K562 (cell line): ENCODE measurements around the gene LONRF2. TPM values are rescaled to one million over a fixed set of nuclear protein-coding genes. Genes with fewer than 3 reads are reported as not detected.
A peak's percentile ranks its signal among the peaks of the same experiment; 100 is the strongest.

ENCODE experiments used
- CTBP1 ChIP-seq: fragments of 450-650 bp; IDR thresholded peaks from 2 replicates; pipeline ENCODE4 v1.6.1; 2016; ENCODE audit warnings: borderline replicate concordance
- EP300 ChIP-seq: IDR thresholded peaks from 2 replicates; pipeline ENCODE4 v1.6.1; 2012; ENCODE audit warnings: low read length, improper control_type of control experiment
- HEY1 ChIP-seq: fragments of 250-450 bp; sonication (Bioruptor Pico); IDR thresholded peaks from 2 replicates; pipeline ENCODE4 v1.5.0; 2020; ENCODE audit warnings: mild to moderate bottlenecking, moderate library complexity, borderline replicate concordance
- HMG20B ChIP-seq: fragments of 250-450 bp; sonication (Bioruptor Pico); IDR thresholded peaks from 2 replicates; pipeline ENCODE4 v1.5.0; 2021; ENCODE audit warnings: mild to moderate bottlenecking
- PRPF4 ChIP-seq: fragments of 200-400 bp; formaldehyde crosslinking; IDR thresholded peaks from one replicate; pipeline ENCODE4 v1.6.1; 2017; ENCODE audit warnings: low read length, low read depth, mild to moderate bottlenecking; ENCODE audit not compliant: insufficient read depth, poor library complexity, severe bottlenecking
- RBM34 ChIP-seq: fragments of 200-400 bp; formaldehyde crosslinking; IDR thresholded peaks from 2 replicates; pipeline ENCODE4 v1.6.1; 2018; ENCODE audit warnings: low read length, borderline replicate concordance; ENCODE audit not compliant: insufficient read depth
- SIN3B ChIP-seq: fragments of 450-650 bp; IDR thresholded peaks from 2 replicates; pipeline ENCODE4 v1.6.1; 2017; ENCODE audit warnings: low read depth, mild to moderate bottlenecking, moderate library complexity
- TRIM24 ChIP-seq, 2 experiments: fragments of 450-650 bp; IDR thresholded peaks; 2 replicates each; pipeline ENCODE4 v1.6.1; 2016
- YY1 ChIP-seq, 3 experiments: IDR thresholded peaks; 2 replicates each; pipeline ENCODE4 v1.6.1; 2011; ENCODE audit warnings: low read length in 2 of 3, mild to moderate bottlenecking in 2 of 3, moderate library complexity in 2 of 3, borderline replicate concordance in 1 of 3, control low read depth in 1 of 3, low read depth in 1 of 3; ENCODE audit not compliant: insufficient read depth in 3 of 3, insufficient replicate concordance in 2 of 3, control insufficient read depth in 1 of 3, insufficient read length in 1 of 3; ENCODE audit errors: extremely low read depth in 1 of 3
- ZC3H8 ChIP-seq: fragments of 450-650 bp; IDR thresholded peaks from 2 replicates; pipeline ENCODE4 v1.6.1; 2017
- ZKSCAN1 ChIP-seq: fragments of 150-350 bp; IDR thresholded peaks from 2 replicates; pipeline ENCODE4 v1.6.1; 2016; ENCODE audit warnings: low read depth, low read length
- ZNF133 ChIP-seq: fragments of 250-450 bp; sonication (Bioruptor Pico); IDR thresholded peaks from 2 replicates; pipeline ENCODE4 v1.4.0; 2020; ENCODE audit warnings: mild to moderate bottlenecking
- ZNF24 ChIP-seq: fragments of 450-650 bp; IDR thresholded peaks from 2 replicates; pipeline ENCODE4 v1.6.1; 2016
- ZNF347 ChIP-seq: fragments of 450-650 bp; formaldehyde crosslinking; IDR thresholded peaks from 2 replicates; pipeline ENCODE4 v1.4.0; 2020; ENCODE audit warnings: low read depth, mild to moderate bottlenecking, moderate library complexity
- ZNF830 ChIP-seq: fragments of 250-450 bp; sonication (Bioruptor Pico); IDR thresholded peaks from 2 replicates; pipeline ENCODE4 v1.5.0; 2021; ENCODE audit warnings: mild to moderate bottlenecking
- polyA plus RNA-seq, 8 experiments: library from polyadenylated mRNA; depleted of rRNA in 4 of 8; stranded (reverse) in 5 of 8; unstranded in 3 of 8; fragments of >200 nt; fragmentation: Nextera tagmentation in 2 of 8; fragmentation: Illumina TruSeq in 1 of 8; extraction: Ambion mirVana in 2 of 8; extraction: Trizol in 1 of 8; gene quantifications; 2 replicates each; pipeline versions ENCODE4 v1.2.1 to v1.2.3, GENCODE V29; 2011 to 2014; ENCODE audit warnings: inconsistent platforms in 1 of 8, missing spikeins in 1 of 8
- total RNA-seq, 7 experiments: library from RNA; depleted of rRNA in 6 of 7; stranded (reverse); fragments of >200 nt in 6 of 7; fragmentation: Illumina TruSeq in 2 of 7; extraction: Trizol in 2 of 7; gene quantifications; 2 replicates each; pipeline versions ENCODE4 v1.2.1 to v1.2.3, GENCODE V29; 2011 to 2021; ENCODE audit warnings: low replicate concordance in 1 of 7
- TF ChIP-seq, protein P1 (sequence below), 3 experiments: fragments of 200-800 bp in 1 of 3; fragments of 250-450 bp in 1 of 3; fragments of 450-650 bp in 1 of 3; sonication (Bioruptor Pico) in 1 of 3; sonication (Bioruptor generic) in 1 of 3; formaldehyde crosslinking in 1 of 3; IDR thresholded peaks; 2 replicates each; pipeline versions ENCODE4 v1.6.1 to v1.8.0; 2016 to 2022; ENCODE audit warnings: mild to moderate bottlenecking in 2 of 3, missing genetic modification characterization in 2 of 3, missing compliant biosample characterization in 1 of 3, moderate library complexity in 1 of 3
- TF ChIP-seq, protein P2 (sequence below): sonication (generic); formaldehyde crosslinking; IDR thresholded peaks from 2 replicates; pipeline ENCODE4 v1.8.1; 2023; ENCODE audit warnings: missing genetic modification reagents, mild to moderate bottlenecking, borderline replicate concordance
- TF ChIP-seq, protein P3 (sequence below): sonication (generic); formaldehyde crosslinking; IDR thresholded peaks from 2 replicates; pipeline ENCODE4 v1.8.0; 2022; ENCODE audit warnings: mild to moderate bottlenecking, missing genetic modification reagents

Gene LONRF2
- total and polyA plus RNA-seq, 9 of the 15 experiments (the other 6 are each of a cell fraction or from before 2014, with no cell fraction given), result 0.35 to 5.0 (median 2.7) TPM

DNA sequence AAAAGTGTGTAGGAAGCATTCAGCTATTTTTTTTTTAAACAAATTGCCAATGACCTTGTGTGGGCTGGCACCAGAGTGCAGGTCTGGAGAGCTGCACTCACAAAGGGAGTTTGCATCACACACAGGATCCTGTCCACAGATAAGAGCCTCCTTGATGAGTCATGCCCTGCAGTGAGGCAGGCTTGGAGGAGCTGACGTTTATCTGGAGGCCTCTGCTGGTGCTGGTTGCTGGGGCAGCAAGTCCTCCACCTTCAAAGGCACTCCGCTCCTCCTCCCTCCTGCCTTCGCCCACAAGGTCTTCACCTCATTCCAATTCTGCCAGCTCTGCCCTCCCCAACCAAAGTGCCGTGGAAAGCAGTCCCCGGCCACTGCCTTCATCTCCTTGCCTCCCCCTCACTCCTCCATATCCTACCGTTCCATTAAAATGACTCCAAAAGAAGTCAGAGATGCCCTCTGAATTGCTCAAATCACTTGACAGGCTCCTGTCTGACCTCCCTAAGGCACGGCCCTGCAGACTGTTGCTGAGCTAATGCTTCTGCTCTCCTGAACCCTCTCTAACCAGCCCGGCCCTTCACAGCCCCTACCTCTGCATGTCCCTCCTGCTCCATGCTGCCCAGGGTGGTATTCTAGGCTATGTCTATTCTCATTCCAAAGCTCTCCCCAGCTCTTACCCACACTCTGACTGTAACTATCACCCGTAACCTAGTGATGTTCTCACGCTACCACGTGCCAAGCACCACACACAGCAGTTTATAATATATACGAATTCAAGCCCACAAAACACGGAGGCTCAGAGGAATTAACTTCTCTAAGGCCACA lies 30.9 kb downstream of the LONRF2 start (continued):
- TF ChIP-seq, protein P1, sequence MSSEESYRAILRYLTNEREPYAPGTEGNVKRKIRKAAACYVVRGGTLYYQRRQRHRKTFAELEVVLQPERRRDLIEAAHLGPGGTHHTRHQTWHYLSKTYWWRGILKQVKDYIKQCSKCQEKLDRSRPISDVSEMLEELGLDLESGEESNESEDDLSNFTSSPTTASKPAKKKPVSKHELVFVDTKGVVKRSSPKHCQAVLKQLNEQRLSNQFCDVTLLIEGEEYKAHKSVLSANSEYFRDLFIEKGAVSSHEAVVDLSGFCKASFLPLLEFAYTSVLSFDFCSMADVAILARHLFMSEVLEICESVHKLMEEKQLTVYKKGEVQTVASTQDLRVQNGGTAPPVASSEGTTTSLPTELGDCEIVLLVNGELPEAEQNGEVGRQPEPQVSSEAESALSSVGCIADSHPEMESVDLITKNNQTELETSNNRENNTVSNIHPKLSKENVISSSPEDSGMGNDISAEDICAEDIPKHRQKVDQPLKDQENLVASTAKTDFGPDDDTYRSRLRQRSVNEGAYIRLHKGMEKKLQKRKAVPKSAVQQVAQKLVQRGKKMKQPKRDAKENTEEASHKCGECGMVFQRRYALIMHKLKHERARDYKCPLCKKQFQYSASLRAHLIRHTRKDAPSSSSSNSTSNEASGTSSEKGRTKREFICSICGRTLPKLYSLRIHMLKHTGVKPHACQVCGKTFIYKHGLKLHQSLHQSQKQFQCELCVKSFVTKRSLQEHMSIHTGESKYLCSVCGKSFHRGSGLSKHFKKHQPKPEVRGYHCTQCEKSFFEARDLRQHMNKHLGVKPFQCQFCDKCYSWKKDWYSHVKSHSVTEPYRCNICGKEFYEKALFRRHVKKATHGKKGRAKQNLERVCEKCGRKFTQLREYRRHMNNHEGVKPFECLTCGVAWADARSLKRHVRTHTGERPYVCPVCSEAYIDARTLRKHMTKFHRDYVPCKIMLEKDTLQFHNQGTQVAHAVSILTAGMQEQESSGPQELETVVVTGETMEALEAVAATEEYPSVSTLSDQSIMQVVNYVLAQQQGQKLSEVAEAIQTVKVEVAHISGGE (CRISPR knock-in tag; IDR thresholded peaks at IDR 0.05), result peak in 1 of 3 experiments; percentile 12; a peak in 1 of 6 replicates
- TF ChIP-seq SIN3B, result no peak
- TF ChIP-seq YY1 (IDR thresholded peaks at IDR 0.05; ENCODE audit: borderline replicate concordance in 1 of 3, control insufficient read depth in 1 of 3, extremely low read depth in 1 of 3, insufficient read depth in 3 of 3, insufficient read length in 1 of 3, insufficient replicate concordance in 2 of 3, low read depth in 1 of 3, low read length in 2 of 3), result no peak
- TF ChIP-seq, protein P2, sequence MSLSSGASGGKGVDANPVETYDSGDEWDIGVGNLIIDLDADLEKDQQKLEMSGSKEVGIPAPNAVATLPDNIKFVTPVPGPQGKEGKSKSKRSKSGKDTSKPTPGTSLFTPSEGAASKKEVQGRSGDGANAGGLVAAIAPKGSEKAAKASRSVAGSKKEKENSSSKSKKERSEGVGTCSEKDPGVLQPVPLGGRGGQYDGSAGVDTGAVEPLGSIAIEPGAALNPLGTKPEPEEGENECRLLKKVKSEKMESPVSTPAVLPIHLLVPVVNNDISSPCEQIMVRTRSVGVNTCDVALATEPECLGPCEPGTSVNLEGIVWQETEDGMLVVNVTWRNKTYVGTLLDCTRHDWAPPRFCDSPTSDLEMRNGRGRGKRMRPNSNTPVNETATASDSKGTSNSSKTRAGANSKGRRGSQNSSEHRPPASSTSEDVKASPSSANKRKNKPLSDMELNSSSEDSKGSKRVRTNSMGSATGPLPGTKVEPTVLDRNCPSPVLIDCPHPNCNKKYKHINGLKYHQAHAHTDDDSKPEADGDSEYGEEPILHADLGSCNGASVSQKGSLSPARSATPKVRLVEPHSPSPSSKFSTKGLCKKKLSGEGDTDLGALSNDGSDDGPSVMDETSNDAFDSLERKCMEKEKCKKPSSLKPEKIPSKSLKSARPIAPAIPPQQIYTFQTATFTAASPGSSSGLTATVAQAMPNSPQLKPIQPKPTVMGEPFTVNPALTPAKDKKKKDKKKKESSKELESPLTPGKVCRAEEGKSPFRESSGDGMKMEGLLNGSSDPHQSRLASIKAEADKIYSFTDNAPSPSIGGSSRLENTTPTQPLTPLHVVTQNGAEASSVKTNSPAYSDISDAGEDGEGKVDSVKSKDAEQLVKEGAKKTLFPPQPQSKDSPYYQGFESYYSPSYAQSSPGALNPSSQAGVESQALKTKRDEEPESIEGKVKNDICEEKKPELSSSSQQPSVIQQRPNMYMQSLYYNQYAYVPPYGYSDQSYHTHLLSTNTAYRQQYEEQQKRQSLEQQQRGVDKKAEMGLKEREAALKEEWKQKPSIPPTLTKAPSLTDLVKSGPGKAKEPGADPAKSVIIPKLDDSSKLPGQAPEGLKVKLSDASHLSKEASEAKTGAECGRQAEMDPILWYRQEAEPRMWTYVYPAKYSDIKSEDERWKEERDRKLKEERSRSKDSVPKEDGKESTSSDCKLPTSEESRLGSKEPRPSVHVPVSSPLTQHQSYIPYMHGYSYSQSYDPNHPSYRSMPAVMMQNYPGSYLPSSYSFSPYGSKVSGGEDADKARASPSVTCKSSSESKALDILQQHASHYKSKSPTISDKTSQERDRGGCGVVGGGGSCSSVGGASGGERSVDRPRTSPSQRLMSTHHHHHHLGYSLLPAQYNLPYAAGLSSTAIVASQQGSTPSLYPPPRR (CRISPR knock-in tag), result no peak
- TF ChIP-seq ZNF133 (CRISPR knock-in tag), result no peak
- TF ChIP-seq RBM34, result no peak
- peak; percentile 97 for TF ChIP-seq CTBP1
- TF ChIP-seq ZNF24, result no peak
- no peak for TF ChIP-seq ZNF830 (CRISPR knock-in tag)
- TF ChIP-seq PRPF4, result no peak
- TF ChIP-seq, protein P3, sequence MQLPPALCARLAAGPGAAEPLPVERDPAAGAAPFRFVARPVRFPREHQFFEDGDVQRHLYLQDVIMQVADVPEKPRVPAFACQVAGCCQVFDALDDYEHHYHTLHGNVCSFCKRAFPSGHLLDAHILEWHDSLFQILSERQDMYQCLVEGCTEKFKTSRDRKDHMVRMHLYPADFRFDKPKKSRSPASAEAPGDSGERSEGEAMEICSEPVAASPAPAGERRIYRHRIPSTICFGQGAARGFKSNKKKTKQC, result no peak
- TF ChIP-seq HEY1 (CRISPR knock-in tag), result no peak
- no peak for TF ChIP-seq ZNF347
- TF ChIP-seq EP300, result peak; percentile 93
- TF ChIP-seq ZC3H8, result no peak
- TF ChIP-seq TRIM24 (IDR thresholded peaks at IDR 0.05), result peak; percentile 83 to 85
- no peak for TF ChIP-seq HMG20B (CRISPR knock-in tag)
- TF ChIP-seq ZKSCAN1, result no peak
